SK-N-SH (cell line): ENCODE results near the gene OAS2.

Experiments used
- TF ChIP-seq, protein P1 (sequence below): fragments of 200-600 bp; sonication (generic); IDR thresholded peaks from 2 replicates; pipeline ENCODE4 v1.6.1; 2017; ENCODE audit warnings: antibody characterized with exemption, mild to moderate bottlenecking, moderate library complexity
- TF ChIP-seq, protein P2 (sequence below): fragments of 150-350 bp; IDR thresholded peaks from 2 replicates; pipeline ENCODE4 v1.6.1; 2017; ENCODE audit warnings: antibody characterized with exemption, low read length, low read depth, borderline replicate concordance

DNA sequence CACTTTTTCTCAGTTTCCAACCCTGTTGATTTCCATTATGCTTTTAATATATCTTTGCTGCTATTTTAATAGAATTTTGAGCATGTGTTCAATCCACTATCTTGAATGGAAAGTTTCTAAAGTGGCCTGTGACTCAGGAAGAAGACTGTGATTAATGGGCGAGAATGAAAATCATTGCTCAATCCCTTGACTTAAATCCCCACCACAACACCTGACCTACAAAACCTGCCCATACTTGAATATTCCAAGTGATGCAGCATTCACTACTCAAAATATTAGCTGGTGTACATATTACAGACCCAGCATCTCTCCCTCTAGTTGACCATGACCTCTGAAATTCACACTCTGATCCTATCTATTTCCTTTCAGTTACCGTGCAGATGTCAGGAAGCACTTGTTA lies 41.4 kb upstream of the OAS2 start:
- TF ChIP-seq, protein P1, sequence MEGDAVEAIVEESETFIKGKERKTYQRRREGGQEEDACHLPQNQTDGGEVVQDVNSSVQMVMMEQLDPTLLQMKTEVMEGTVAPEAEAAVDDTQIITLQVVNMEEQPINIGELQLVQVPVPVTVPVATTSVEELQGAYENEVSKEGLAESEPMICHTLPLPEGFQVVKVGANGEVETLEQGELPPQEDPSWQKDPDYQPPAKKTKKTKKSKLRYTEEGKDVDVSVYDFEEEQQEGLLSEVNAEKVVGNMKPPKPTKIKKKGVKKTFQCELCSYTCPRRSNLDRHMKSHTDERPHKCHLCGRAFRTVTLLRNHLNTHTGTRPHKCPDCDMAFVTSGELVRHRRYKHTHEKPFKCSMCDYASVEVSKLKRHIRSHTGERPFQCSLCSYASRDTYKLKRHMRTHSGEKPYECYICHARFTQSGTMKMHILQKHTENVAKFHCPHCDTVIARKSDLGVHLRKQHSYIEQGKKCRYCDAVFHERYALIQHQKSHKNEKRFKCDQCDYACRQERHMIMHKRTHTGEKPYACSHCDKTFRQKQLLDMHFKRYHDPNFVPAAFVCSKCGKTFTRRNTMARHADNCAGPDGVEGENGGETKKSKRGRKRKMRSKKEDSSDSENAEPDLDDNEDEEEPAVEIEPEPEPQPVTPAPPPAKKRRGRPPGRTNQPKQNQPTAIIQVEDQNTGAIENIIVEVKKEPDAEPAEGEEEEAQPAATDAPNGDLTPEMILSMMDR: no peak
- TF ChIP-seq, protein P2, sequence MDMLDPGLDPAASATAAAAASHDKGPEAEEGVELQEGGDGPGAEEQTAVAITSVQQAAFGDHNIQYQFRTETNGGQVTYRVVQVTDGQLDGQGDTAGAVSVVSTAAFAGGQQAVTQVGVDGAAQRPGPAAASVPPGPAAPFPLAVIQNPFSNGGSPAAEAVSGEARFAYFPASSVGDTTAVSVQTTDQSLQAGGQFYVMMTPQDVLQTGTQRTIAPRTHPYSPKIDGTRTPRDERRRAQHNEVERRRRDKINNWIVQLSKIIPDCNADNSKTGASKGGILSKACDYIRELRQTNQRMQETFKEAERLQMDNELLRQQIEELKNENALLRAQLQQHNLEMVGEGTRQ: no peak
